ENCODE results near the gene CNTN1.

The CNTN1 gene

GRCh38 chr12:41034686-41035085, 342.4 kb downstream of the CNTN1 start:
- no peak for FAIRE-seq
- TF ChIP-seq CTCF (IDR thresholded peaks at IDR 0.05; ENCODE audit: insufficient read depth, missing control alignments) = no peak
- no peak for DNase-seq (ENCODE audit: insufficient read length, low spot score)

GRCh38 chr12:41039461-41039860, 347.2 kb downstream of the CNTN1 start:
- DNase-seq (ENCODE audit: insufficient read length, low spot score) (no peak), FAIRE-seq (no peak)
- no peak for TF ChIP-seq CTCF (IDR thresholded peaks at IDR 0.05; ENCODE audit: insufficient read depth, missing control alignments)

DNA sequence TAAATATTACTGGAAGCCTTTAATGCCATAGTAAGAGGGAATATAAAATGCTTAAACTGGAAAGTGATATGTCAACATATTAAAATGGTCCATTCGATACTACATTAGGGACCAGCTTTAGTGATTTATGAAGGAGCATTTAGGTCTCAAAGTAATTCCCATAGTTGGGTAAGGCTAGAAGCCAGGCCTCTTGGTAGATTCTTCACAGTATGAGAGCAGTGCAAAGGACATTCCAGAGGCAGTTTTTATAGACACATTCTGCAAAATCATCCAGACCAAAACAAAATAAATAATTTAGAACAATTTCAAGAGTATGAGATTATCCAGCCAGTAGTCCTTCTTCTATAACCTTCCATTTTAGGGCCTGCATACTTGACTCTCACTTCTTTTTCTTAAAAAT, 353.3 kb downstream of the CNTN1 start:
- DNase-seq (ENCODE audit: insufficient read length, low spot score) = no peak
- TF ChIP-seq CTCF (IDR thresholded peaks at IDR 0.05; ENCODE audit: insufficient read depth, missing control alignments) = no peak
- no peak for FAIRE-seq

DNA sequence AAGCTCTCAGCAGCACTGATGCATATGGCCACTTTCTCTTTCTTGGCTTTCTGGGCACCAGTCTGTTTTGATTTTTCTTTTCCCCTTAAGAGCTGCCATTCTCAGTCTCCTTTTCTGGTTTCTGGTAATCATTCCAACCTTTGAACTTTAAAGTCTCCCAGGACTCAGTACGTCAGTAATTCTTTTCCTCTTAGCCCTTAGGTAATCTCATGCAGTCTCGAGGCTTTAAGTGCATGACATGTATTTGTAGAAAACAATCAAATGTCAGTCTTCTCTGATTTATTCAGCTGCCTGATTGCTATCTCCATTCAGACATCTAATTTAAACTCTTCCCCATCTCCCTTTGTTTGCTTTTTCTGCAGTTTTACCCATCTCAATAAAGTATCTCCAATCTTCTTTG, 356.8 kb downstream of the CNTN1 start:
- no peak for TF ChIP-seq CTCF (IDR thresholded peaks at IDR 0.05; ENCODE audit: insufficient read depth, missing control alignments)
- DNase-seq (ENCODE audit: insufficient read length, low spot score) (no peak), FAIRE-seq (no peak)

DNA sequence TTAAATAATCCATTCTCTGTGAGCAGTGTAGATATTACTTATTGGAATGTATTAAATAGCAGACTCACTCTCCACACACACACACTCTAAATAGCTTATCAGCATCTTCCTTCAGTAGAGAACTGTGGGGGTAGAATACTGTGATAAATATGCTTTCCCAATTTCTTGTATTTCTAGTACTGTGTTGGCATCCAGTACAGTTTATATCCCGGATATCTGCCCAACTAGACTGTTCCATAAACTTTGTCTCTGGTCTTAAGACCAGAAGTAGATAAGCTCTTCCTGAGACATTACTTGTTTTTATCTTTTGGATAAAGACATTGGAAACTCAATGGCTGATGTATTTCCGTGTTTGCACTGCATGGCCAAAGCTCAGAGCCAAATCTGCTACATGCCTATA, 359.7 kb downstream of the CNTN1 start:
- FAIRE-seq (no peak), DNase-seq (ENCODE audit: insufficient read length, low spot score) (no peak)

GRCh38 chr12:41052441-41052840, 360.2 kb downstream of the CNTN1 start:
- no peak for TF ChIP-seq CTCF (IDR thresholded peaks at IDR 0.05; ENCODE audit: insufficient read depth, missing control alignments)
- FAIRE-seq = no peak
- no peak for DNase-seq (ENCODE audit: insufficient read length, low spot score)

More for the DNA sequence above, 359.7 kb downstream of the CNTN1 start:
- no peak for TF ChIP-seq CTCF (IDR thresholded peaks at IDR 0.05; ENCODE audit: insufficient read depth, missing control alignments)

DNA sequence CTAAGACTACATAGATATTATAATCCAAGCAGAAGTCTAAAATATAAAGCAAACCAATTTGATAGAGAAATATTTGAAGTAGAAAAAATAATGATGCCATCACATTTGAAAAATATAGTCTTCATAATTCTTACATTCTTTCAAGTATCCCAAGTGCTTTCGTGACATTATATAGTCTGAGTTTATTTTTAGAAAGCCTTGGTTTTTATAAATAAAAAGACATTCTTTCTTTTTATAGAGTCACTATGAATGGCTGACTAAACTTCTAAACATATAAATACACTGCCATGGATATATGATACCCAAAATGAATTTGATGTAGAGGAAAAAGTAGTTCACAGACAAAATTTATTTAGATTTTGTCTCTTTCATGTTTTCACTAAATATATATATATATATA, 360.8 kb downstream of the CNTN1 start:
- FAIRE-seq (no peak), DNase-seq (ENCODE audit: insufficient read length, low spot score) (no peak)
- TF ChIP-seq CTCF (IDR thresholded peaks at IDR 0.05; ENCODE audit: insufficient read depth, missing control alignments) = no peak

All from D721Med (cell line).